Cardiac muscle cell (in vitro differentiated cells and primary cell): ENCODE data around the gene PEX11G. TPM values are rescaled to one million over a fixed set of nuclear protein-coding genes. Genes with fewer than 3 reads are reported as not detected.
"Not testable (repeated sequence)": the region's sequence is repeated elsewhere in the genome, so short reads cannot be mapped to it uniquely, and the experiment has no call there.

Source experiments
- DNase-seq, 2 donors: peaks; one replicate each; pipeline versions ENCODE4 v3.0.0 to v3.0.0-alpha.2; 2010 to 2017; ENCODE audit warnings: low read depth in 1 of 2, low spot score in 1 of 2
- H3K27ac ChIP-seq: fragments of 200-600 bp; sonication (generic); 2 replicates; pipeline ENCODE4 v1.5.1; 2016
- H3K27me3 ChIP-seq: fragments of 200-600 bp; sonication (generic); 2 replicates; pipeline ENCODE4 v1.6.0; 2016; ENCODE audit warnings: control low read depth
- H3K36me3 ChIP-seq: fragments of 200-600 bp; sonication (generic); 2 replicates; pipeline ENCODE4 v1.5.1; 2016; ENCODE audit warnings: control low read depth
- H3K4me1 ChIP-seq: fragments of 200-600 bp; sonication (generic); 2 replicates; pipeline ENCODE4 v1.8.1; 2017; ENCODE audit warnings: low read depth, mild to moderate bottlenecking, mixed run types
- H3K4me3 ChIP-seq: fragments of 200-600 bp; sonication (generic); 2 replicates; pipeline ENCODE4 v1.5.1; 2016; ENCODE audit warnings: mild to moderate bottlenecking
- H3K9me3 ChIP-seq: fragments of 200-600 bp; sonication (generic); 2 replicates; pipeline ENCODE4 v1.5.1; 2017; ENCODE audit warnings: low read depth, mild to moderate bottlenecking, control low read depth
- polyA plus RNA-seq: library from polyadenylated mRNA; unstranded; fragments of >200 nt; fragmentation: Nextera tagmentation; extraction: Ambion mirVana; gene quantifications from 2 replicates; pipeline ENCODE4 v1.2.1, GENCODE V29; 2016
- total RNA-seq: library from RNA; depleted of rRNA; stranded (reverse); fragments of >200 nt; gene quantifications from 2 replicates; pipeline ENCODE4 v1.2.3, GENCODE V29; 2016
- TF ChIP-seq, protein P1 (sequence below): IDR thresholded peaks from 2 replicates; pipeline ENCODE4 v1.5.1; 2012; ENCODE audit warnings: low read depth, mild to moderate bottlenecking, low read length

The PEX11G gene
- total and polyA plus RNA-seq, 2 experiments from 2014 or later = 6.1 to 6.5 TPM

DNA sequence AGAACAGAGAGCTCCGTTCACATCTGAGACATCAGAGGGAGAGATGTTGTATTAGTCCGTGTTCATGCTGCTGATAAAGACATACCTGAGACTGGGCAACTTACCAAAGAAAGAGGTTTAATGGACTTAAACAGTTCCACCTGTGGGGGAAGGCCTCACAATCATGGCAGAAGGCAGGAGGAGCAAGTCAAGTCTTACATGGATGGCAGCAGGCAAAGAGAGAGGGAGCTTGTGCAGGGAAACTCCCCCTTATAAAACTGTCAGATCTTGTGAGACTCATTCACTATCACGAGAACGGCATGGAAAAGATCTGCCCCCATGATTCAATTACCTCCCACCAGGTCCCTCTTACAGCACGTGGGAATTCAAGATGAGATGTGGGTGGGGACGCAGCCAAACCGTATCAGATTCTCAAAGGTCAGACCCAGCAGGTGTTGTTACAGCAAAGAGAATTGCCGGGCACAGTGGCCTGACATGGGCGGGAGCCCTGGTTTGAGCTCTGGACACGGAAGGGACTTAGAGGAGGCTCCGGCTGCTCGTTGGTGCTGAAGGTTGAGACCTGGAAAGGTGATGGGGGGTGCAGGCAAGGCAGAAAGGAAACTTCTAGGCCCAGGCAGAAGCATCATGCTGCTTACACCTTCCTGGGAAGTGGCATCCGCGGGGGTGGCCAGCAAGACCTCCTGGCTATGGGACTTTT lies 33.1 kb downstream of the PEX11G start:
- Histone ChIP-seq H3K4me3 (no peak overlapping the region), H3K4me1 (no peaks in the 10 kb centered on the region), H3K27me3 (no peaks in the 10 kb centered on the region), H3K9me3 (no peaks in the 10 kb centered on the region), H3K27ac (no peak overlapping the region), H3K36me3 (peaks cover 26% of the 10 kb centered on the region)
- TF ChIP-seq, protein P1, sequence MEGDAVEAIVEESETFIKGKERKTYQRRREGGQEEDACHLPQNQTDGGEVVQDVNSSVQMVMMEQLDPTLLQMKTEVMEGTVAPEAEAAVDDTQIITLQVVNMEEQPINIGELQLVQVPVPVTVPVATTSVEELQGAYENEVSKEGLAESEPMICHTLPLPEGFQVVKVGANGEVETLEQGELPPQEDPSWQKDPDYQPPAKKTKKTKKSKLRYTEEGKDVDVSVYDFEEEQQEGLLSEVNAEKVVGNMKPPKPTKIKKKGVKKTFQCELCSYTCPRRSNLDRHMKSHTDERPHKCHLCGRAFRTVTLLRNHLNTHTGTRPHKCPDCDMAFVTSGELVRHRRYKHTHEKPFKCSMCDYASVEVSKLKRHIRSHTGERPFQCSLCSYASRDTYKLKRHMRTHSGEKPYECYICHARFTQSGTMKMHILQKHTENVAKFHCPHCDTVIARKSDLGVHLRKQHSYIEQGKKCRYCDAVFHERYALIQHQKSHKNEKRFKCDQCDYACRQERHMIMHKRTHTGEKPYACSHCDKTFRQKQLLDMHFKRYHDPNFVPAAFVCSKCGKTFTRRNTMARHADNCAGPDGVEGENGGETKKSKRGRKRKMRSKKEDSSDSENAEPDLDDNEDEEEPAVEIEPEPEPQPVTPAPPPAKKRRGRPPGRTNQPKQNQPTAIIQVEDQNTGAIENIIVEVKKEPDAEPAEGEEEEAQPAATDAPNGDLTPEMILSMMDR = no peak
- no peak for DNase-seq

DNA sequence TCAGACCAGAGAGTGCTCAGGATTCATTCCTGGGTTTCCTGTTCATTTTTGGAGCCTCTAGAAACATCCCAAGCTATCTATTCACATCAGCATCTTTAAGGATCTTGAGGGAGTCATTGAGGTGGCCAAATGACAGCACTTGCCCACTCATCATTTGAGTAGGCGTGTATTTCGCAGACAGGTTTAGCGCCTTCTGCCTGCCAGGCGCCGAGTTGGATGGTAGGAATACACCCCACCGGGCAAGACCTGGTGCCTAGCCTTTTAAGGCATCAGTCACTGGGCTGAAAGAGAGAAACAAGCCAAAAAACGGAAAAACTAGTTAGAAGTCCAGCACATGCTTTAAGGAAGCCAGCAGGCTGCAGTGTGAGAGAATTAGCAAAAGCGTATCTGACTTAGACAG lies 33.8 kb downstream of the PEX11G start:
- TF ChIP-seq, protein P1 = no peak

DNA sequence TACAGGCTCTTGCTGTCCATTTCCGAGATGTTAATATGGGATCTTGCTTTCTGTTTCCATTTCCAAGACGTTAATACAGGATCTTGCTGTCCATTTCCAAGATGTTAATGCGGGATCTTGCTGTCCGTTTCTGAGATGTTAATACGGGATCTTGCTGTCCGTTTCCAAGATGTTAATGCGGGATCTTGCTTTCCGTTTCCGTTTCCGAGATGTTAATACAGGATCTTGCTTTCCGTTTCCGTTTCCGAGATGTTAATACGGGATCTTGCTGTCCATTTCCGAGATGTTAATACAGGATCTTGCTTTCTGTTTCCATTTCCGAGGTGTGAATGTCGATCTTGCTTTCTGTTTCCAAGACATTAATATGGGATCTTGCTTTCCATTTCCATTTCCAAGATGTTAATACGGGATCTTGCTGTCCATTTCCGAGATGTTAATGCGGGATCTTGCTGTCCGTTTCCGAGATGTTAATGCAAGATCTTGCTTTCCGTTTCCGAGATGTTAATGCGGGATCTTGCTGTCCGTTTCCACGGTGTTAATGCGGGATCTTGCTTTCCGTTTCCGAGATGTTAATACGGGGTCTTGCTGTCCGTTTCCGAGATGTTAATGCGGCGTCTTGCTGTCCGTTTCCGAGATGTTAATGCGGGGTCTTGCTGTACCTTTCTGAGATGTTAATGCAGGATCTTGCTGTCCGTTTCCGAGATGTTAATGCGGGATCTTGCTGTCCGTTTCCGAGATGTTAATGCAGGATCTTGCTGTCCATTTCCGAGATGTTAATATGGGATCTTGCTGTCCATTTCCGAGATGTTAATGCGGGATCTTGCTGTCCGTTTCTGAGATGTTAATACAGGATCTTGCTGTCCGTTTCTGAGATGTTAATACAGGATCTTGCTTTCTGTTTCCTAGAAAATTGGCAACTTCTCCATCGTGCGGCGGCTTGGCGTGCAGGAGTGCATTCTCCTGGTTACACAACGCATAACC lies 38.3 kb downstream of the PEX11G start:
- DNase-seq = peak in 1 of 2 donors; percentile 32
- Histone ChIP-seq H3K4me1 (no peaks in the 10 kb centered on the region), H3K36me3 (peaks cover 32% of the 10 kb centered on the region), H3K4me3 (no peak overlapping the region), H3K9me3 (no peaks in the 10 kb centered on the region), H3K27me3 (no peaks in the 10 kb centered on the region), H3K27ac (no peak overlapping the region)
- TF ChIP-seq, protein P1 = no peak

More for the DNA sequence above, 33.8 kb downstream of the PEX11G start:
- Histone ChIP-seq H3K36me3 (peaks cover 23% of the 10 kb centered on the region), H3K9me3 (no peaks in the 10 kb centered on the region), H3K27ac (no peak overlapping the region), H3K4me1 (no peaks in the 10 kb centered on the region), H3K27me3 (no peaks in the 10 kb centered on the region), H3K4me3 (no peak overlapping the region)
- no peak for DNase-seq

DNA sequence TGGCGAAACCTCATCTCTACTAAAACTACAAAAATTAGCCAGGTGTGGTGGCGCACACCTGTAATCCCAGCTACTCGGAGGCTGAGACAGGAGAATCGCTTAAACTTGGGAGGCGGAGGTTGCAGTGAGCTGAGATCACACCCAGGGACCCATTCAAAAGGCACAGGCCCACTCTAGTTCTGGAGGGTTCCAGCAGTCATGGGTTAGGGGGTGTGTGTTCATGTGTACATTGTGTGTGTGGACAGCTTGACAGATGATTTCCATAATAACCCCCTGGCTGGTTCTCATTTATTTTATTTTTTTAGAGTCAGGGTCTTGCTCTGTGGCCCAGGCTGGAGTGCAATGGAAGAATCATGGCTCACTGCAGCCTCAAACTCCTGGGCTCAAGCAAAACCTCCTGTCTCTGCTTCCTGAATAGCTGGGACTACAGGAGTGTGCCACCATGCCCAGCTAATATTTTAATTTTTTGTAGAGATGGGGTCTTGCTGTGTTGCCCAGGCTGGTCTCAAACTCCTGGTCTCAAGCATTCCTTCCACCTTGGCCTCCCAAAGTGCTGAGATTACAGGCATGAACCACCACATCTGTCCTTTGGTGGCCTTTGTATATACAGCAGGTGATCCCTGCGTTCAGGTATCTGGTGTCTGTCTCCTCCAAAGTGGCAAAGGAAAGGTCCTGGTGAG lies 39.3 kb downstream of the PEX11G start:
- H3K9me3 ChIP-seq, DNase-seq, H3K27me3 ChIP-seq, H3K4me1 ChIP-seq, H3K4me3 ChIP-seq, H3K27ac ChIP-seq: not testable (repeated sequence)
- H3K36me3 ChIP-seq = peaks cover 38% of the 10 kb centered on the region

DNA sequence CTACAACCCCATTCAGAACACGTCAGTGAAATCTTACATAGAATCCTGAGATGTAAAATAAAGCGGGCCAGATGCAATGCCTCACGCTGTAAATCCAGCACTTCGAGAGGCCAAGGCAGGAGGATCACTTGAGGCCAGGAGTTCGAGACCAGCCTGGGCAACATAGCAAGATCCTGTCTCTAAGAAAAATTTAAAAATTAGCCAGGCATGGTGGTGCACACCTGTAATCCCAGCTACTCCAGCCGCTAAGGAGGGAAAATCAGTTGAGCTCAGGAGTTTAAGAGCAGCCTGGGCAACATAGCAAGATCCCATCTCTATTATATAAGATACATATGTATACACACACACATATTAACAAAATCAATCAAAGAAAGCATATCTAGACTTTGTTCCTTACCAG lies 41.2 kb downstream of the PEX11G start:
- H3K27ac ChIP-seq = no peak overlapping the region
- no peak overlapping the region for H3K4me3 ChIP-seq
- no peaks in the 10 kb centered on the region for H3K27me3 ChIP-seq
- H3K4me1 ChIP-seq = no peaks in the 10 kb centered on the region
- no peaks in the 10 kb centered on the region for H3K9me3 ChIP-seq
- peaks cover 27% of the 10 kb centered on the region for H3K36me3 ChIP-seq
- no peak for DNase-seq
- TF ChIP-seq, protein P1 = no peak
